DMS153 treated with DMSO at 0.1 percent for 48 hours (cell line): ENCODE results near the gene ZNF30.
"Not testable (repeated sequence)": the region's sequence is repeated elsewhere in the genome, so short reads cannot be mapped to it uniquely, and the experiment has no call there.

ENCODE experiments used
- DNase-seq: peaks from one replicate; lab custom pipeline; 2025; ENCODE audit not compliant: unreplicated experiment; lab: John Stamatoyannopoulos, UW

Gene ZNF30

GRCh38 chr19:34985249-34986022, 58.7 kb downstream of the ZNF30 start:
- DNase-seq = no peak

- DNase-seq = no peak
Measured at GRCh38 chr19:34988119-34988518, 61.4 kb downstream of the ZNF30 start.

GRCh38 chr19:34989298-34989697, 62.6 kb downstream of the ZNF30 start:
- DNase-seq = no peak

GRCh38 chr19:34990578-34991192, 64.0 kb downstream of the ZNF30 start:
- no peak for DNase-seq

- no peak for DNase-seq
Measured at GRCh38 chr19:34991542-34992333, 65.0 kb downstream of the ZNF30 start.

GRCh38 chr19:34992582-34992981, 65.9 kb downstream of the ZNF30 start:
- not testable (repeated sequence) for DNase-seq

GRCh38 chr19:34994286-34994642, 67.6 kb downstream of the ZNF30 start:
- no peak for DNase-seq
